Activated CD8-positive, alpha-beta T cell treated with anti-CD3 and anti-CD28 coated beads for 36 hours (primary cell): ENCODE data around the gene BAHD1. TPM values are rescaled to one million over a fixed set of nuclear protein-coding genes. Genes with fewer than 3 reads are reported as not detected.
A peak's percentile ranks its signal among the peaks of the same experiment; 100 is the strongest.

ENCODE experiments used
- ATAC-seq: fragments of 200-7000 bp; cut with Tn5 transposase; one replicate; pipeline ENCODE4 v1.10.0; 2021; ENCODE audit warnings: mild to moderate bottlenecking, moderate library complexity
- CTCF ChIA-PET: fragments of 350-600 bp; sonication (Branson Sonifier 250); formaldehyde crosslinking; loops from one replicate; lab custom pipeline; 2021; ENCODE audit warnings: antibody characterized with exemption; lab: Charles Lee
- POLR2A ChIA-PET: fragments of 350-600 bp; sonication (Branson Sonifier 250); formaldehyde crosslinking; loops from one replicate; lab custom pipeline; 2021; ENCODE audit warnings: antibody characterized with exemption; lab: Charles Lee
- DNase-seq: peaks from one replicate; pipeline ENCODE4 v3.0.0-alpha.2; 2020
- H3K27ac Mint-ChIP-seq: one replicate; pipeline ENCODE4 v1.8.0; 2021; ENCODE audit warnings: mild to moderate bottlenecking, mixed read lengths
- H3K27me3 Mint-ChIP-seq: one replicate; pipeline ENCODE4 v1.8.0; 2021; ENCODE audit warnings: mixed read lengths
- H3K36me3 Mint-ChIP-seq: one replicate; pipeline ENCODE4 v1.8.0; 2021; ENCODE audit warnings: low read depth, mixed read lengths
- H3K4me1 Mint-ChIP-seq: one replicate; pipeline ENCODE4 v1.8.0; 2021; ENCODE audit warnings: low read depth, mixed read lengths
- H3K4me3 Mint-ChIP-seq: one replicate; pipeline ENCODE4 v1.8.0; 2021; ENCODE audit warnings: mild to moderate bottlenecking, moderate library complexity, mixed read lengths
- H3K9me3 Mint-ChIP-seq: one replicate; pipeline ENCODE4 v1.8.0; 2021; ENCODE audit warnings: mixed read lengths
- intact Hi-C: fragments of 100-400 bp; cut with micrococcal nuclease; formaldehyde crosslinking; loops from one replicate; pipeline ENCODE4 v1.10.0; 2022
- total RNA-seq, 2 experiments: library from RNA; stranded (reverse); gene quantifications; one replicate each; pipeline ENCODE4 v1.2.3, GENCODE V29; 2021
- TF ChIP-seq, protein P1 (sequence below): fragments of 200-600 bp; IDR thresholded peaks from one replicate; pipeline ENCODE4 v1.8.0; 2022; ENCODE audit warnings: antibody characterized with exemption, mild to moderate bottlenecking

The BAHD1 gene
- total RNA-seq, 2 experiments from 2014 or later: 14.7 to 17.6 TPM

GRCh38 chr15:40443255-40443654 lies 2.5 kb downstream of the BAHD1 start:
- intact Hi-C loops: no loop called here
- TF ChIP-seq, protein P1, sequence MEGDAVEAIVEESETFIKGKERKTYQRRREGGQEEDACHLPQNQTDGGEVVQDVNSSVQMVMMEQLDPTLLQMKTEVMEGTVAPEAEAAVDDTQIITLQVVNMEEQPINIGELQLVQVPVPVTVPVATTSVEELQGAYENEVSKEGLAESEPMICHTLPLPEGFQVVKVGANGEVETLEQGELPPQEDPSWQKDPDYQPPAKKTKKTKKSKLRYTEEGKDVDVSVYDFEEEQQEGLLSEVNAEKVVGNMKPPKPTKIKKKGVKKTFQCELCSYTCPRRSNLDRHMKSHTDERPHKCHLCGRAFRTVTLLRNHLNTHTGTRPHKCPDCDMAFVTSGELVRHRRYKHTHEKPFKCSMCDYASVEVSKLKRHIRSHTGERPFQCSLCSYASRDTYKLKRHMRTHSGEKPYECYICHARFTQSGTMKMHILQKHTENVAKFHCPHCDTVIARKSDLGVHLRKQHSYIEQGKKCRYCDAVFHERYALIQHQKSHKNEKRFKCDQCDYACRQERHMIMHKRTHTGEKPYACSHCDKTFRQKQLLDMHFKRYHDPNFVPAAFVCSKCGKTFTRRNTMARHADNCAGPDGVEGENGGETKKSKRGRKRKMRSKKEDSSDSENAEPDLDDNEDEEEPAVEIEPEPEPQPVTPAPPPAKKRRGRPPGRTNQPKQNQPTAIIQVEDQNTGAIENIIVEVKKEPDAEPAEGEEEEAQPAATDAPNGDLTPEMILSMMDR: no peak
- H3K27me3 Mint-ChIP-seq: peaks cover 16% of the 10 kb centered on the region
- H3K27ac Mint-ChIP-seq: no peak overlapping the region
- H3K36me3 Mint-ChIP-seq: no peaks in the 10 kb centered on the region
- H3K4me1 Mint-ChIP-seq: peaks cover 47% of the 10 kb centered on the region
- POLR2A ChIA-PET: interaction anchor here (0.6 to 6.8 kb wide), 5 partner anchors 9 to 1810 kb away, joined by 3 to 55 read pairs (median 4); partner anchors contain the start of gene IVD
- ATAC-seq: no peak
- H3K9me3 Mint-ChIP-seq: no peaks in the 10 kb centered on the region
- CTCF ChIA-PET: interaction anchor here (1.1 to 4.2 kb wide), 7 partner anchors 8 to 123 kb away, joined by 3 to 23 read pairs (median 5); no protein-coding TSS in a partner anchor
- peak overlapping the region; percentile 84 for H3K4me3 Mint-ChIP-seq
- DNase-seq: no peak

GRCh38 chr15:40443846-40444245 lies 3.1 kb downstream of the BAHD1 start:
- H3K27me3 Mint-ChIP-seq: peaks cover 10% of the 10 kb centered on the region
- ATAC-seq (no peak), DNase-seq (no peak)
- H3K4me3 Mint-ChIP-seq: no peak overlapping the region
- POLR2A ChIA-PET: interaction anchor here (0.6 to 6.8 kb wide), 2 partner anchors 9 to 1811 kb away, joined by 3 to 55 read pairs; no protein-coding TSS in a partner anchor
- TF ChIP-seq, protein P1: no peak
- no peaks in the 10 kb centered on the region for H3K36me3 Mint-ChIP-seq
- no peaks in the 10 kb centered on the region for H3K9me3 Mint-ChIP-seq
- intact Hi-C loops: no loop called here
- CTCF ChIA-PET: interaction anchor here (1.0 to 4.2 kb wide), 8 partner anchors 8 to 134 kb away, joined by 3 to 23 read pairs (median 4); no protein-coding TSS in a partner anchor
- H3K27ac Mint-ChIP-seq: no peak overlapping the region
- H3K4me1 Mint-ChIP-seq: peaks cover 47% of the 10 kb centered on the region

DNA sequence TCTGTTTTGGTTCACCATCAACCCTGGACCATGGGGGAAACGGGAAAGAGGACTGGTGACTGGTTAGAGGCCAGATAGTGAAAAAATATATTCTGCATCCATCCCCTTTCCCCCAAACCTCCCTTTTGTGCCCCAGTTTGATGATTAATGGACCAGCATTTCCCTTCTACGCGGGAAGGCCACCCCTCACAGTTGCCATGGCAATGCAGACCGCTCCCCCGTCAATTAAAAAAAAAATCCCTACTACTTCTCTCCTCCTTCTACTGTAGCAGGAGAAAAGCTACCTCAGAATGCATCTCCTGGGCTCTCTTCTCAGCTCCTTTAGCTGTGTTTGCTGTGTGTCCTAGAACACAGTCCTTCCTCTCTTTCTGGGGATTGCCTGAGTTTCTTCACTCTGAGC lies 4.0 kb downstream of the BAHD1 start:
- Mint-ChIP-seq H3K4me1 (peaks cover 48% of the 10 kb centered on the region), H3K4me3 (no peak overlapping the region), H3K27me3 (peaks cover 3% of the 10 kb centered on the region), H3K36me3 (peaks cover under 1% of the 10 kb centered on the region), H3K9me3 (no peaks in the 10 kb centered on the region), H3K27ac (no peak overlapping the region)
- intact Hi-C loops: no loop called here
- POLR2A ChIA-PET: interaction anchor here (0.7 to 6.8 kb wide), 3 partner anchors 8 to 48 kb away, joined by 3 to 55 read pairs (median 3); no protein-coding TSS in a partner anchor
- TF ChIP-seq, protein P1: no peak
- CTCF ChIA-PET: interaction anchor here (0.8 to 1.8 kb wide), 7 partner anchors 8 to 414 kb away, joined by 3 to 5 read pairs (median 3); partner anchors contain the start of gene CHST14
- DNase-seq (no peak), ATAC-seq (no peak)

GRCh38 chr15:40445421-40445922 lies 4.7 kb downstream of the BAHD1 start:
- intact Hi-C loops: no loop called here
- H3K4me1 Mint-ChIP-seq: peaks cover 50% of the 10 kb centered on the region
- POLR2A ChIA-PET: interaction anchor here (0.7 to 6.8 kb wide), 3 partner anchors 7 to 48 kb away, joined by 3 to 55 read pairs (median 3); no protein-coding TSS in a partner anchor
- H3K27me3 Mint-ChIP-seq: no peaks in the 10 kb centered on the region
- DNase-seq (no peak), ATAC-seq (no peak)
- peak overlapping the region; percentile 40 for H3K27ac Mint-ChIP-seq
- no peak overlapping the region for H3K4me3 Mint-ChIP-seq
- CTCF ChIA-PET: interaction anchor here (0.8 to 1.6 kb wide), 4 partner anchors 8 to 413 kb away, joined by 3 read pairs; partner anchors contain the start of gene CHST14
- H3K36me3 Mint-ChIP-seq: peaks cover 2% of the 10 kb centered on the region
- TF ChIP-seq, protein P1: no peak
- H3K9me3 Mint-ChIP-seq: no peaks in the 10 kb centered on the region

DNA sequence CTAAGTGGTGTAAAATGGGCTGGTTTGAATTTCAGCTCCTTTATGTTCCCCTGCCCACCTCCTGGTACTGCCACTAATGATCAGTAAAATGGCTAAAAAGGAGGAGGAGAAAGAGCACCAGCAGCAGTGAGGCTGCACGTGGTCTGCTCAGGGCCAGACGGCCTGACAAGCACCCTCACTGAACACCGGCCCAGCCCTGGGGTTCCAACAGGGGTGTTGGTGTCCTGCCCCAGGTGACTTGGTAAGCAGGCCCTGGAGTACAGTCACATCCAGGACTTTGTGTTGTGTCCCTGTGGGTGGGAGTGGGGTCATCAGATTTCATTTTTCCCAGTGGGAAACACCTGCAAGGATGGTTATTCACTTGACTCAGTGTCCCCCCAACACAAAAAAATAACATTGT lies 5.4 kb downstream of the BAHD1 start:
- Mint-ChIP-seq H3K4me1 (peaks cover 54% of the 10 kb centered on the region), H3K27me3 (no peaks in the 10 kb centered on the region), H3K9me3 (no peaks in the 10 kb centered on the region), H3K27ac (no peak overlapping the region), H3K4me3 (no peak overlapping the region), H3K36me3 (peaks cover 2% of the 10 kb centered on the region)
- TF ChIP-seq, protein P1: no peak
- POLR2A ChIA-PET: no interaction called here
- CTCF ChIA-PET: no interaction called here
- intact Hi-C loops: no loop called here
- ATAC-seq (no peak), DNase-seq (no peak)
